HG02763 (cell line): Measurements from ENCODE around the gene PTGIS.

Experiments used
- ATAC-seq: cut with Tn5 transposase; IDR thresholded peaks from one replicate; pipeline ENCODE4 v1.9.1; 2021; ENCODE audit warnings: mild to moderate bottlenecking, moderate library complexity; ENCODE audit not compliant: unreplicated experiment

The PTGIS gene

DNA sequence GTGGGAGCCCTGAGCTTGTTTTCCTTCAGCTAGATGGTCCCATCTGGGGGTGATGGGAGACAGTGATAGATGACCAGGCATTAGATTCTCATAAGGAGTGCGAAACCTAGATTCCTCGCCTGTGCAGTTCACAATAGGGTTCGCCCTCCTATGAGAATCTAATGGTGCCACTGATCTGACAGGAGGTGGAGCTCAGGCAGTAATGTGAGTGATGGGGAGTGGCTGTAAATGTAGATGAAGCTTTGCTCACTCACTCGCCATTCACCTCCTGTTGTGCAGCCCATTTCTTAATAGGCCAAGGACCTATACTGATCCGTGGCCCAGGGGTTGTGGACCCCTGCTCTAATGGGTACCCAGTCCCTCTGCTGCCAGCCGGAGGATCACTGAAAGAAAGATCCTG lies 64.8 kb downstream of the PTGIS start:
- no peak for ATAC-seq

DNA sequence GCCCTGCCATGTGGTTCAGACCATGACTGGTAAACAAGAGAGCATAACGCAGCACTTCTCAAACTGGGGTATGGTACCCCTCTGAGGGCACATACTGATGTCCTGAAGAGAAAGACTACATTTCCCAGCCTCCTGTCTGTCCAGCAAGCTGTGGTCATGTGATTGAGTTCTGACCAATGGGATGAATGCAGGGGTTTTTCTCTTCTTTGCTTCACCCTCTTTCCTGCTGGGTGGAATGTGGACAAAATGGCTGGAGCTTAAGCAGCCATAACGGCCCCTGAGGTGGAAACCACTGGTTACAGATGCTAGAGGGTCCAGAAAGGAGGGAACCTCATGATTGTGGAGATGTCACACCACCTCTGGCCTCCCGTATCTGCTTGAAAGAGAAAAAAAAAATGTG lies 66.0 kb downstream of the PTGIS start:
- ATAC-seq, result no peak

DNA sequence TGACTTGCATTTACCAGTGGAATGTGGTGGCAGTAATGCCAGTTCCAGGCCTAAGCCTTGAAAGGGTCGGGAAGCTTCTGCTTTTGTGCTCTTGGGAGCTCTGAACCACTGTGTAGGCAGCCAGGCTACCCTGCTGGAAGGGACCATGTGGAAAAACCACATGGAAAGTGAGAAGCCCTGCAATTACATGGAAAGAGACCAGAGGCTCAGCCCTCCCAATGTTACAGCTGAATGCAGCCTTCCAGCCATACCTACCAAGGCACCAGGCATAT lies 70.6 kb downstream of the PTGIS start:
- no peak for ATAC-seq

DNA sequence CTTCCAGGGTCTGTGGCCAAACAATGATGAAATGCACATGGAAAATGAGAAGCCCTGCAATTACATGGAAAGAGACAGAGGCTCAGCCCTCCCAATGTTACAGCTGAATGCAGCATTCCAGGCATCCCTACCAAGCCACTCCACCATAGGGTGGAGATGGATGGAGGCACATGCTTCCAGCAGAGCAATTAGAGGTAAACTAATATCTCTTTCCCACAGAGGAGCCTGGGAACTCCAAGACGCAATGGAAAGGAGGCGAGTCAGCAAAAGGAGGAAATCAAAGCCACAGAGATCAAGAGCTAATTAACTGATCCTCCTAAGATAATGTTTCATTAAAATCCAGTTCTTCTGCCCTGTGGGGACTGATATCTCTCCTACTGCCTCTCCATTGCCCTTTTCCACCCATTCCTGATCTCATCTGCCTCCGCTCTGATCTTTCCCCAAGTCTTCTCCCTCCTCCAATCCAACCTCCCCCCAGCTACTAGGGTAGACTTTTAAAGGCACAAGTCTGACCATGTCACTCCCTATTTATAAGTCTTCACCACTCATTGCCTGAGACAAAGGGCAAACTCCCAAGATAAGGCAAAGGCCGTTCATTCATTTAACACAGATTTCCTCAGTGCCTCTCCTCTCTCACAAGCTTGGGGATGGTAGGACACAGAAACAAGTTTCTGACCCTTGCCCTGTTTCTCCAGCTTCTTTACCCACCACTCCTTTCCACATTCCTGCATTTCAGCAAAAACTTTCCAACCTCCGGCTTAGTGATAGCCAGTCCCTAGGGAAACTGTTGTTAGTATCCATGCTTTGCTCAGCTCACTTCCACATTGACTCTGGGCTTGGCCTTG lies 71.2 kb downstream of the PTGIS start:
- ATAC-seq, result no peak

DNA sequence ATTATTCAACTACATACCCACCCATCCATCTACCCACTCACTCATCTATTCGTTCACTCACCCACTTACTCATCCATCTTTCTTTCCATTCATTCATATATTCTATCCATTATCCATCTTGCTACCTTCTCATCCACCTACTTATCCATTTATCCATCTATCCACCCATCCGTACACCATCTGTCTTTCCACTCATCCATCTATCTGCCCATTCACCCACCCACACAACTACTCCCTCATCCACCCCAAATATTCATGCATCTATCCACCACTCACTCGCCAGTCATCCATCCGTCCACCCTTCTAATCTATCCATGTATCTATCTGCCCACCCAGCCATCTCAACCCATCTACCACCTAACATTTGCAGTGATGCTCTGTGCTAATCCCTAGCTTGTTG lies 71.9 kb downstream of the PTGIS start:
- no peak for ATAC-seq

DNA sequence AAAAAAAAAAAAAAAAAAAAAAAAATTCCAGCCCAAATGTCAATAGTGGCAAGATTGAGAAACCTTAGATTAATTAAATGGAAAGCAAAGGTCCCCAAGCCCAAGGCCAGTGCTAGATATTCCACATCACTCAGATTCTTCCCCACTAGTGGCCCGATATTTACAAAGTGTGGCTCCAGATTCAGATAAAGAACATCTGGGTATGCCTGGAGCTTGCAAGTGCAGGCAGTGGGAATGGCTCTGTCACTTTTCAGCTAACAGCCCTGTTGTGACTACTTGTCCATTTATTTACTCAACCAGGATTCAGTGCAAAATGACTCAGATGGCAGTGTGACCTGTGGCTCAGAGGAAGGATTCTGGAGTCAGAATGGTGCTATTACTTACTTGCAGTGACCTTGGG lies 77.2 kb downstream of the PTGIS start:
- ATAC-seq, result no peak

DNA sequence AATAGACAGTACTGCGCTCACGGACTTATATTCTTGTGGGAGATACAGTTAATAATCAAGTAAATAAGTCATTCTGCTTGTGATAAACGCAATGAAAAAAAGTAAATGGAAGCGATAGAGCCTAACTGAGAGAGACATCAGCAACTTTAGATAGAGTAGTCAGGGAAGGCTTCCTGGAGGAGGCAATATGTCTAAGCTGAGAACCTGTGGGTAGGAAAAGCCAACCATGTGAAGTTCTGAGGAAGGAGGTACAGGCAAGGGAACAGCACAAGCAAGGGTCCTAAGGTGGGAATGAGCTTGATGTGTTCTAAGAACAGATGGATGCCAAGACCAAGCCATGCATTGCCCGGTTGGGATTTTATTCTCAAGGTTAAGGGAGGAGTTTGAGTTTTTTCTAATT lies 78.2 kb downstream of the PTGIS start:
- no peak for ATAC-seq

DNA sequence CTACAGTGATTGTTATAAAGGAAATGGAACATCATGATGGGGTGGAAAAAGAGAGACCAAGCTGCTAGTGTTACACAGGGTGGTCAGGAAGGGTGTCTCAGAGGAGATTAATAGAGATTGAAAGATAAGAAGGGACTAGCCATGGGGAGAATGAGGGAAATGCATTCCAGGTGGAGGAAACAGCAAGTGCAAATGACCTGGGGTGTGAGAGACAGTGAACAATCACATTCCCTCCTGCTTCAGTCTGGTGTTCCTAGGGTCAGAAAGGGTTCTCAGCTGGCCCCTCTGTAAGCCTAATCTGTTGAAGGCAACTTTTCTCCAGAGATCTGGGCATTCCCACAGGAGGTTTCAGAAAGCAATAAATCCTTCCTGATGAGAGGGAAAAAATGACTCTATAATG lies 81.9 kb downstream of the PTGIS start:
- no peak for ATAC-seq

DNA sequence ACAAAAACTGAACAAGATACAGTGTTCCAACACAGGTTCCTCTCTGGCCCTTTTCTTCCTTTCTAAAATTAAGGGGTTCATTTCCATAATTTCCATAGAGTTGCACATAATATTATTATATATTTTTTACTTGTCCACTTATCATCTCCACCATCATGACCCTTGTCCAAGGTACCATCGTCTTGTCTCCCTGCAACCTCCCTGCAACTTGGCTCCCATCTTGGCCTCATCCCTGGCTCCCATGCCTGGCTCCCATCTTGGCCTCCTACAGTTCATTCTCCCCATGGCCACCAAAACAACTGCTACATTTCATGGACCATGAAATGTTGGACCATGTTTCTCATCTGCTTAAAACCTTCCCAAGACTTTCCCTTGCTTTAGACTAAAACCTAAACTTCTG lies 82.4 kb downstream of the PTGIS start:
- ATAC-seq, result no peak

DNA sequence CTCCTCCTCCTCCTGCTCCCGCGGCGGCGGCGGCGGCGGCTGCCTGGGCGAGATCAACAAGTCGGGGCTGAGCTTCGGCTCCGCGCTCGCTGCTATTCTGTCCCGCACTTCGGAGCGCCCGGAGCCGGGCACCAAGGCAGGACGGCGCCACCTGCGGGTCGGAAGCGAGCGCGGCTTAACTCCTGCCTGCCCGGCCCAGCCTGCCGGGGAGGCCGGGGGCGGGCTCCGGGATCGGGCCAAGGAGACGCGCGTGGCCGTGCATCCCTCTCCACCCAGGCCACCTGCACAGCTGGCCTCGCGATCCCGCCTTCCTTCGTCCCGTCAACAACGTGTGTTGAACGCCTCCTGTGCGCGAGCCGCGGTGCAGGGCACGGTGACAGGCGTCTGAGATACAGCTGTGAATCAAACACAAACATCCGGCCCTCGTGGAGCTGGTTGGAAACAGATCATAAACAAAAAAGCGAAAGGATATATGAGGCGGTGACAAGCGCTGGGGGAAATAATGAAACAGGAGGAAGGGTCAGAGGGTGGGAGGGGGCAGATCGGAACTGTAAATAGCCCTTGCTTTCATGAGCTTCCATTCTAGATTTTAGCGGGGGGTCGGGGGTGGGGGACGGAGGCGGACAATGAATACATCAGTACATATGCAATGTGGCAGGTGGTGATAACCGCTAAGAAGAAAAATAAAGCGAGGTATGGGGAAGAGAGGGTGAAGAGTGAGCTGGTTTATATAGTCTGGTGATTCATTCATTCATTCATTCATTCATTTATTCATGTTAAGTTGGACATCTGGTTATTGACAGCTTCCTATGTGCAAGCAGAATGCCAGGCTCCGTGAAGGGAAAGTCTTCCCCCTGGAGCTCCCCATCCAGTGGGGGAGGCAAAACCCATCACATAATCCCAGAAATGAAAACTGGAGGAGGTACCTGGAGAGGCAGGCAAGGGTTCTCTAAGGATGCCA lies 83.5 kb downstream of the PTGIS start:
- no peak for ATAC-seq

DNA sequence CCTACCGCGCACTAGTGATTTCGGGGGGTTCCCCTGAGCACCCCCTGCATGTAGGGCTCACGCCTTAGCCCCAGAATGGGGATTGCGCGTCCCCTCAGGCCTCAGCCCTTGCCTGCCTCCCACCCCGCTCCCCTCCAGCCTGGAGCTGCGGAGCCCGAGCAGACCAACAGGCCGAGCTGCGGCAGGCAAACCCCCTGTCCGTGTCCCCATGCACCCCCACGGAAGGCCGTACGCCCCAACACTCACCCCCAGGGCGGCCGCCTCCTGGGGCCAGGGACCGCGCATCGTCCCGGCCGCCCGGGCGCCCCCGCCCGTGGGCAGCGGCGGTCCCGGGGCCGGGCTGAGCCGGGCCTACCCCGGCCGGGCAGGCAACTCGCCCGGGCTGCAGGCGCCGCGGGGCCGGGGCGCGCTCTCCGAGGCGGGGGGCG lies 84.2 kb downstream of the PTGIS start:
- ATAC-seq, result no peak

DNA sequence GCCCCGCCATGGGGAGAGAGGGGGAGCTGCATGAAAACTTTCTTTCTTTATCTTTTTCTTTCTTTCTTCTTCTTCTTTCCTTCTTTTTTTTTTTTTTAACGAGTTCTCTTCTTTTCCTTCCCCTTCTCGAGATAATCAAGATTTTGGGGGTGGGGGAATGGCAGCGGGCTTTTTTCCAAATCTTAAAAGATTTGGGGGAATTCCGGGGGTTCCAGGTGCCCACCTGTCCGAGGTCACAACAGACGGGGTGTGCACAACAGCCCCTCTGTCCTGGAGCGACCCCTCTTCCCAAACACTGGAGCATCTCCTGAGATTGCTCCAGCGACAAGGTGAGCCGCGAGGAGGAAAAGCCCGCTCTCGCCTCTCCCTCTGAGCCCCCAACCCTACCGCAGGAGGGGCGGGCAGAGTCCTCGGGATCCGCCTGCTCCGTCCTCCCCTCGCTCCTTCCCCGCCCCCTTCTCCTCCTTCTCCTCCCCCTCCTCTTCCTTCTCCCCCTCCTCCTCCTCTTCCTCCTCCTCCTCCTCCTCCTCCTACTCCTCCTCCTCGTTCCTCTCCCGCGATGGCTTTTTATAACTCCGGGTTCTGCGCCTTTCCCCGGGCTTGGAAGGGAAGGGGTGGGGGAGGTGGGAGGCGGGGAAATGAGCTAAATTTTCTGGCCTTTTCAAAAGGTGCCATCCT lies 84.8 kb downstream of the PTGIS start:
- ATAC-seq, result no peak

DNA sequence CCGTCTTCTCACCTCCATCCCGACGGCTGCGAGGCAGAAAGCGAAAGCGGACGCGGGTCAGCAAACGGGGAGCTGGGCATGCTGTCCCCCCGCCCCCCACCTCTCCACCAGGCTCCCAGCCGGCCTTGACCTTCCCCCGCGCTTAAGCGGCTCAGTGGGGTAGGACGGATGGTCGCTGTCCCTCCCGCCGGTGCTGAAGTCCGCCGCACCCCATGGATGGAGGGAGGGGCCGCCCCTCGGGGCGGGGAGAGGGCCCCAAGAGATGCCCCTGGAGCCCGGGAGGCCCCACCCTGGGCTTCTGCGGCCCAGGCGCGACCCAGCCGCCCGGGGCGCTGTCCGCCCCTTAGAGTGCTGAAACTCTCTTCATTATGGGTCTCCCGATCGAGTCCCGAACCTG lies 85.3 kb downstream of the PTGIS start, which contains the start of gene KCNB1:
Gene KCNB1, minus strand, starts transcription at position 48 of the 397 bp plus-strand sequence. CDS start 188 bp downstream, outside the sequence.
- ATAC-seq, result no peak

DNA sequence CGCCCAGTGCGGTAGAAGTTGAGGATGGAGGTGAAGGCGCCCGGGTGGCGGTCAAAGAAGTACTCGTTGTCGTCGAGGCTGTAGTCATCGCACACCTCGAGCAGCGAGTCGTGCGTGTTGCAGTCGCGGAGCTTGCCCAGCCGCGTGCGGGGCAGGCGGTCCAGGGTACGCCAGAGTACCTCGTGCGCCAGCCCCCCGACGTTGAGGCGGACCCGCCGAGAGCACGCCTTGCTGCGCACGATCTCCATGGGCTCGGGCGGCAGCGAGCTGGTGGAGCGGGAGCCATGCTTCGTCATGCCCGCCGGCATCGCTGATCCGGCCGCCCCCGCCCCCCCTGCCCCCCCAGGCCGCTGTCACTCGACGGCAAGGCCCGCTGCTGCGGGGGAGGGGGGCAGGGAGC lies 85.8 kb downstream of the PTGIS start:
- no peak for ATAC-seq

DNA sequence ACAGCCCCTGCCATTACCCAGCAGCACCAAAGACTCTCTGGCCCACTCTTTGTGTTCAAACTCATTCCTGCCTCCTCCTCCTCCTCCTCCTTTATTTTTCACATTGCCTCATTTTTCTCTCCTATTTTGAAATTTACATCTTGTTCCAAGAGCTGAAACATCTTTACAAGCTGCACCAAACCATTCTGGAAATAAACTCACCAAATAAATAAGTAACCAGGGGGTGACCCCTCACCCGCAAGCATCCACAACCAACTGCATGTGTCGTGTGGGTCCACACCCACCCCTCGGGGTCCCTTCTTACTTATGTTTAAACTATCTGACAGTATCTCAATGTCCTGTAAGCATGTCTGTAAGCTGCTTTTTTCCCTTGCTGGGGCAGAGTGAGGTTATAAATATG lies 86.8 kb downstream of the PTGIS start:
- no peak for ATAC-seq

DNA sequence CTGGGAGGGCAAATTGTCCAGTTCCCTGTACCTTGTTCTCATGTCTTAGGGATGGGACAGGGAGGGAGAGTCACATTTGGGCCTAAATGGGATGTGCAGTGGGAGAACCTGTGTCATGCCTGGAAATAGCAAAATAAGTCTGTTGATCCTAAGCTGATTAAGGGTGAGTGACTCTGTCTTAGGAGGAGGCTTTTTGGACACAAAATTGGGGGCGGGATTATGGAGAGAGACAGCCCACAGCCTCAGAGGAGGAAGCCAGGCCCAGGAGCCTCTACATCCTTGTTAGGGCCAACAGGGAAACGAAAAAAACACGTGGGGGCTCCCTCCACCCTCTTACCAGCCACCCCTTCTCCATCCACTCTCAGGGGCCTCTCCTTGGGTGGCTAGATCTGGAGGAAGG lies 87.7 kb downstream of the PTGIS start:
- ATAC-seq, result no peak

DNA sequence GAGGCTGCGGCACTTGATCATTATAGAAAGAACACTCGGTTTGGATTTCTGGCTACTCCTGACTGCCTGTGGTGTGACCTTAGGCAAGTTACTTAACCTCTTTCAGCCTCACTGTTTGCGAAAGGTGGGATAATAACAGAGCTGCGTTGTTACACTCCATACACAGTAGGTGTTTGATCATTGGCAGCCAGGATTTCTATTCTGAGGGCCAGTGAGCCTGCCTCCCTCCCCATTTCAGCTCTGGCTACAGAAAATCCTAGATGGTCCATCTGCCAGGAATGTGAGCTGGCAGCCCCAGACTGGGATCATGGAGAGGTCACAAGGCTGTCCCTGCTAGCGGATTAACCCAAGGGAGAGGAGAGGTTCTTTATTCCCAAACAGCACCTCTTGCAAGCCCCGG lies 88.2 kb downstream of the PTGIS start:
- ATAC-seq, result no peak

DNA sequence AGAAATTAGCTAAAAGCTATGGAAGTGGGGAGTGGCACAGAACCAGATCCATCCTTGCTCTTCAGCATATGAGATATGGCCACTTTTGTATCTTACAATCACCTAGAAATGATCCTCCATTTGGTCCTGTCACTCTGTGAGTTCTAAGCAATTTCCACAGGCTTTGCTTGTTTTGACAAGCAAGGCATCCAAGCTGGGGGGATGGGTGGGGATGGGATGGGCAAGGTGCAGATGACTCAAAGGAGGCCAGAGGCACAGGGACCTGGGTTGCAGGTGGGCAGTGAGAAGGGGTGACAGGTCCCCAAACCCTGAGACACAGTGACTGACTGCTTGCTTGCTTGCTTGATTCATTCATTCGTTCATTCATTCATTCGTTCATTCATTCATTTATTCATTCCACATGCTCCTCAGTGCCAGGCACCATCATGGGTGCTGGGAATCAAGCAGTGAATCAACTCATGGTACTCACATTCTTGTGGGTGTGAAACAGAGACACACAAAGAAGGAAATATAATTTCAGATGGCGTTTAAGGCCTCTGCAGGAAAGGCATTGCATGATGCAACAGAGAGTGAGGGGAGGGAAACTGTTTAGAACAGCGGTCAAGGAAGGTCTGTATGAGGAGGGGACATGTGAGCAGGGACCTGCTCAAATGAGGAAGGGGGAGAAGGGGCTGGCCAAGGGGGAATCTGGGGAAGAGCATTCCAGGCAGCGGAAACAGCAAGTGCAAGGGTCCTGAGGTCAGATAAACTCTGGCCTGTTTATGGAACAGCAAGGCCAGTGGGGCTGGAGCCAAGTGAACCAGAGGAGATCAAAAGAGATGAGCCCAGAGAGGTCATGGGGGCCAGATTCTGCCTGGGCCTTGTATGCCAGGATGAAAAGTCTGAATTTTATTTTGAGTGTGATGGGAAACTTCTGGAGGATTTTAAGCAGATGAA lies 88.9 kb downstream of the PTGIS start:
- no peak for ATAC-seq

DNA sequence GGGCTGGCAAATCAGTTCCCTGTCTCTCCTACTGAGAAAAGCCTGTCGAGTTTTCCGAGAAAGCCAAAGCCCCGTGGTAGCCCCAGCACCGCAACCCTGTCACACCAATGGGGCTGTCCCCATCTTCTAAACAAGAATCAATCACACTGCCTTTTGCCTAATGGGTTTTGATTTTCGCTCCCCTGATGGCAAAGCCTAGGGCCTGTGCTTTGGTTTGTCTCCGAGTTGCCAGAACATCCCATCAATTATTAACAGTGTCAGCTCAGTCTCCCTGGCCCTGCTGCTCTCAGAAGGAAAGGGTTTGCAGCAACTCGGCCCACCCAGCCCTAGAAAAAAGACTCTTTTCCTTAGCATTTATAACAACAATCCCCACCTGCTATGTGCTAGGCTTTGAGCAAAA lies 89.7 kb downstream of the PTGIS start:
- no peak for ATAC-seq

DNA sequence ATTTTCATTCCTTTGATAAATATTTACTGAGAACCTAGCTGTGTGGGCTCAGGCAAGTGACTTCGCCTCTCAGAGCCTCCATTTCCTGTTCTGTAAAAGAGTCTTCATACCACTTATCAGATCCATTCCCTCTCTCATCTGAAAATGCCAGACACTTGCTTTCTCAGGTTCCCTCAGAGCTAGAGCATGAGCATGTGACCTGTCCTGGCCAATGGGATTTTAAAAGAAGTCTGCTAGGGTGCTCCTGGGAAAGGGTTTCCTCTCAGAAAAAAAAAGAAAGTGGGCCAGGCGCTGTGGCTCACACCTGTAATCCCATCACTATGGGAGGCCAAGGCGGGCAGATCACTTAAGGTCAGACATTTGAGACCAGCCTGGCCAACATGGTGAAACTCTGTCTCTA lies 90.7 kb downstream of the PTGIS start:
- ATAC-seq, result no peak

DNA sequence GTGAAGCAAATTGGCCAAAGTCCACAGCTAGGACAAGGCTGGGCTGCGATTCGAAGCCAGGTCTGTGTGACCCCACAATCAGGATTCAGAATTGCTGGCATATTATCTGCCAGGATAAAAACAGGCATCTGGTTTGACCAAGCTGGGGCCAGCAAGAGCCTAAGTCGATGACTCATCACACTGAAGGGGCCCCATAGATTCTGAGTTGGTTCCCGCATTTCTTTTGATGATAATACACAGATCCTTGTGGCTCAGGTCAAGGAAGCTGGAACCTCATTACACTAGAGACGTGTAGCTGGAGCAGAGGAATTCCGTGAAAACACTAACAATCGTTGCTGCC lies 92.0 kb downstream of the PTGIS start:
- ATAC-seq, result no peak
